OCI-LY7 (cell line): ENCODE data around the gene DUSP19.

Experiments
- EZH2phosphoT487 ChIP-seq: fragments of 200-600 bp; sonication (generic); IDR thresholded peaks from 2 replicates; pipeline ENCODE4 v1.6.1; 2018; ENCODE audit warnings: low read depth, borderline replicate concordance, mild to moderate bottlenecking, mixed run types, antibody characterized with exemption, low read length, moderate library complexity, mixed read lengths
- TF ChIP-seq, protein P1 (sequence below): fragments of 200-600 bp; sonication (generic); conservative IDR thresholded peaks from 2 replicates; pipeline ENCODE4 v1.5.1; 2014; ENCODE audit warnings: mild to moderate bottlenecking, antibody characterized with exemption, low read length, moderate library complexity, mixed read lengths

DNA sequence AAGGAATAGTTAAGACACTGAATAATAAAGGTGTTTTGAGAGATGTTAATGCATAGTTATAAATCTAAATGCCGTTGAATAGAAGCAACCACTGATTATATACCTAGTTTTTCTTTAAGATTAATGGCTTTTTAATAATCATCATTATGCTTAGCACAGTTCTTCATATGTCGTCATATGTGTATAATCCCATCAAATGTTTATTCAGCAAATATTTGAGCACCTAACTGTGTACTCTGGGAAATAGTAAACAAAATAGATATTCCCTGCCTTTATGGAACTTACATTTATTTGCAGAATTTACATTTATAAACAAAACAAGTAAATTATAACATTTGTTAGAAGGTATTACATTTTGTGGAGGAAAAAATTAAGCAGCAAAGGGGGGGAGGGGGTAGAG, 55.5 kb downstream of the DUSP19 start:
- TF ChIP-seq, protein P1, sequence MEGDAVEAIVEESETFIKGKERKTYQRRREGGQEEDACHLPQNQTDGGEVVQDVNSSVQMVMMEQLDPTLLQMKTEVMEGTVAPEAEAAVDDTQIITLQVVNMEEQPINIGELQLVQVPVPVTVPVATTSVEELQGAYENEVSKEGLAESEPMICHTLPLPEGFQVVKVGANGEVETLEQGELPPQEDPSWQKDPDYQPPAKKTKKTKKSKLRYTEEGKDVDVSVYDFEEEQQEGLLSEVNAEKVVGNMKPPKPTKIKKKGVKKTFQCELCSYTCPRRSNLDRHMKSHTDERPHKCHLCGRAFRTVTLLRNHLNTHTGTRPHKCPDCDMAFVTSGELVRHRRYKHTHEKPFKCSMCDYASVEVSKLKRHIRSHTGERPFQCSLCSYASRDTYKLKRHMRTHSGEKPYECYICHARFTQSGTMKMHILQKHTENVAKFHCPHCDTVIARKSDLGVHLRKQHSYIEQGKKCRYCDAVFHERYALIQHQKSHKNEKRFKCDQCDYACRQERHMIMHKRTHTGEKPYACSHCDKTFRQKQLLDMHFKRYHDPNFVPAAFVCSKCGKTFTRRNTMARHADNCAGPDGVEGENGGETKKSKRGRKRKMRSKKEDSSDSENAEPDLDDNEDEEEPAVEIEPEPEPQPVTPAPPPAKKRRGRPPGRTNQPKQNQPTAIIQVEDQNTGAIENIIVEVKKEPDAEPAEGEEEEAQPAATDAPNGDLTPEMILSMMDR: no peak
- no peak for TF ChIP-seq EZH2phosphoT487
